T-helper 2 cell treated with Interferon-gamma antibody and Interleukin-4, amounts not matched to agents 100 ng/mL and 5 ng/mL, for 36 hours (primary cell): Measurements from ENCODE around the gene FHL2. TPM values are rescaled to one million over a fixed set of nuclear protein-coding genes. Genes with fewer than 3 reads are reported as not detected.
"Not testable (repeated sequence)": the region's sequence is repeated elsewhere in the genome, so short reads cannot be mapped to it uniquely, and the experiment has no call there.

Experiments used
- intact Hi-C: fragments of 100-400 bp; cut with micrococcal nuclease; formaldehyde crosslinking; loops from one replicate; pipeline ENCODE4 v1.15.1; 2023
- total RNA-seq: library from RNA; stranded (reverse); gene quantifications from 2 replicates; pipeline ENCODE4 v1.2.3, GENCODE V29; 2022

FHL2 gene
- total RNA-seq, 1 donor from 2014 or later: 6.1 TPM

DNA sequence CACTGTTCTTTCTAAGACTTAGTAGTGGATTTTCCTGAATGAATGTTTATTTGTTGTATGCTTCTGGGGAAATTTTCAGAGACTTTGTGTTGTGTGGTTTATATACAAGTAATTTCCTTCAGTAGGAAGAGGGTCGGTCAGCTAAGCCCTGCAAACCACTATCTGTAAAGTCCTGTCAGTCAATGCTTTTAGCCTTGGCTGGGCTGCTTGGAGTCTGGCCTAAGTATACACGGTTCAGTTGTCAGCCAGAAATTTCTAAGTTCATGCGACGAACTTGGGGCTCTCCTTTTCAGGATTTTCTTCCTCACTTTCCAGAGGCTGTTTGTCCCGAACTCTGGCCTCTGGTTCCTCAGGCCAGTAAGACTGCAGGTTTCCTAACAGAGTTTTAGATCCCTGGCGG lies 40.3 kb downstream of the FHL2 start:
- intact Hi-C loops: no loop called here

DNA sequence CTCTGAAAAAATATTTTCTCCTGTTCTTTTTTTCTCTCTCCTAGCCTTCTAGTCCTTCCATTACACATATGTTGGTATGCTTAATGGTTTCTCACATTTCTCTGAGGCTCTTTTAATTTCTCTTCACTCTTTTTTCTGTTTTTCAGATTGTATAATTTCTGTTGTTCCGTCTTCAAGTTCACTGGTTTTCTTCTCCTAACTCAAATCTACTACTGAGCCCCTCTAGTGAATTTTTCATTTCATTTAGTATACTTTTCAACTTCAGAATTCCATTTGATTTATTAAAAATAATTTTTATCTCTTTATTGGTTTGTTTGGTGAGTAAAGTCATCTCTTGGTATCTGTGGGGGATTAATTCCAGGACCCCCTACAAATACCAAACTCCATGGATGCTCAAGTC lies 41.7 kb downstream of the FHL2 start:
- intact Hi-C loops: no loop called here

- intact Hi-C loops: loop anchor here (1.0 to 2.0 kb wide), 3 partner anchors 26 to 200 kb away; no protein-coding TSS in a partner anchor
These were observed 54.0 kb downstream of the FHL2 start for GRCh38 chr2:105344704-105345345.

DNA sequence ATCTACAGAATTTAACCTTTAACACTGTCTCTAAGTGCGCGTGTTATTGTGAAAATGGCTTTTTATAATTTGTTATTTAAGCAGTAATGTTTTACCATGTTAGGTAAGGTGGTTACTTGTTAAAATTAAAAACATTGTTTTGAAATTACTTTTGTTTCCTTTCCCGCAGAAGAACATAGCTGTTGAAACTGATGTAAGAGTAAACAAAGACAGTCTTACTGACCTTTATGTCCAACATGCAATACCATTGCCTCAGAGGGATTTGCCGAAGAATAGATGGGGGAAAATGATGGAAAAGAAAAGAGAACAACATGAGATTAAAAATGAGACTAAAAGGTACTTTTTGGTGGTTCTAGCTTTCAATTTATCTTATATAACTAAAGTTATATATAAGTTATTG lies 59.4 kb downstream of the FHL2 start:
- intact Hi-C loops: loop anchor here (5.0 to 10.0 kb wide), 6 partner anchors 58 to 853 kb away; partner anchors contain the start of genes FHL2, MRPS9 and UXS1

- intact Hi-C loops: loop anchor here (5.0 to 10.0 kb wide), 6 partner anchors 59 to 854 kb away; partner anchors contain the start of genes FHL2, MRPS9 and UXS1
These were observed 60.8 kb downstream of the FHL2 start for GRCh38 chr2:105338020-105338385.

GRCh38 chr2:105337122-105338019 lies 61.5 kb downstream of the FHL2 start, which contains the start of gene C2orf49:
TSS of gene C2orf49 (plus strand) at chr2:105337540. CDS start at chr2:105337588, 48 bp downstream.
- intact Hi-C loops: loop anchor here (1.0 to 10.0 kb wide), 7 partner anchors 8 to 855 kb away; partner anchors contain the start of genes FHL2, MRPS9, TGFBRAP1 and UXS1

GRCh38 chr2:105336786-105337121 lies 62.1 kb downstream of the FHL2 start:
- intact Hi-C loops: loop anchor here (1.0 to 10.0 kb wide), 7 partner anchors 7 to 856 kb away; partner anchors contain the start of genes FHL2, MRPS9, TGFBRAP1 and UXS1

DNA sequence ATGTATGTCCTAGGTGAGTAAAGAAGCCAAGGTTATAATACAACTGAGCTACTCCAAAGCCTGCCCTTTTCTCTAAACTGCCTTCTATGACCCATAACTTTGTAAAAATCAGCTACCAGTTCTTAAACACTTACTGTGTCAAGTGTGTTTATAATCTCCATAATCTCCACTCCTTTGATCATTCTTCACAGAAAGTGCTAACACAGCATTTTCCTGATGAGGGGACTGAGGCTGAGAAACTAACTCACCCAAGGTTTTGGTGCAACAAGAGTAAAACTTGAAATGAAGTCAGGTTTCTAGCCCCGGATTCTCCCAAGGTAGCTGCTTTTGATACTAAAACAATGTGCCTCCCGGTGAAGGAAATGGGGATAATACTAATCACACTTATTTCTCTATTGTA lies 63.4 kb downstream of the FHL2 start:
- intact Hi-C loops: loop anchor here (5.0 to 10.0 kb wide), 6 partner anchors 62 to 857 kb away; partner anchors contain the start of genes FHL2, MRPS9 and UXS1

DNA sequence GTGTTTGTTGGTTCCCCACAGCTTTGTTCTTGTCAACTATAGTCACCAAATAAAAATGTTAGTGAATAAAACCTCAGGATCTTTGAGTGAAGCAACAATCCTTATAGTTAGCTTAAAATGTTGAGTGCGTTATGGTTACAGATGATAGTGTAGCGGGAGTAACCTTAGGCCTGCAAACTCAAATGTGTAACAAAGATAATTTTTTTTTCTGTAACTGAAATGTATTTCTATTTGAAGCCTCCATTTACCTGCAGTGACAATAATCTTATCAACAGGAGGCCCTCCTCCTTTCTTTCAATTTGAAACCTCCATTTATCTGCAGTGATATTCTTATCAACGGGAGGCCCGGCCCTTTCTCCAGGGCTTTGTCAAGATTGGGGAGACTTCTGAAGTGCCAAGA lies 64.6 kb downstream of the FHL2 start:
- intact Hi-C loops: loop anchor here (10.0 kb wide), 2 partner anchors 461 to 761 kb away; no protein-coding TSS in a partner anchor

DNA sequence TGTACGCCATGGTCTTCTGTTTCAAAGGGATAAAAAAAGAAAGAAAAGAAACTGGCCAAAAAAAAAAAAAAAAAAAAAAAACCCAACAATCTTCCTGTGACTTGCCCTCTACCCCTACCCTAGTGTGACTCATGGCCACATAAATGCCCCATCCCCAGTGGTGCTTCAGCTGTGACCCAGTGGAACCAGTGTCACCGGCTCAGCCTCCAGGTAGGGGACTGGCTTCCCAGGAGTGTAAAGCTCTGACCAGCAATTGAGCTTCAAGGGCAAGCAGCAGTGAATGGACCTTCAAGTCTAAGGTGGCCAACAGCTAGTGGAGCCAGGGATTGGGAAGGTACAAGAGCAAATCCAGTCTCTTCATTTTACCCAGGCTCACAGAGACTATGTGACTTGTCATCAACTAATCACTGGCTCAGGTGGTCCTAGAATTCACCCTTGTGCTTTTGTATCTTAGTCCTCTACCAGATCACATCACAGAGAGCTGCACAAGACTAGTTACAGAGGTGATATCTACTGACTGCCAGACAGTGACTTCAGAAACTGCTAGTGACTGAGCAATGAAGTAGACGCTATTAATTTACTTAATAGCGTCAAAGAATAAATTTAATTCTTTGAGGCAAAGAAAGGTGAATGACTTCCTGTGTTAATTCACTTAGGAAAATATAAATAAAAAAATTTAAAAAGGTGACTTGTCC lies 68.0 kb downstream of the FHL2 start:
- intact Hi-C loops: loop anchor here (2.0 to 10.0 kb wide), 3 partner anchors 416 to 764 kb away; no protein-coding TSS in a partner anchor

GRCh38 chr2:105329561-105330495 lies 69.0 kb downstream of the FHL2 start, which contains the start of gene TGFBRAP1:
TSS of gene TGFBRAP1 (minus strand) at chr2:105329735. CDS start at chr2:105308301, 21,434 bp downstream.
- intact Hi-C loops: loop anchor here (1.0 to 10.0 kb wide), 4 partner anchors 7 to 765 kb away; partner anchors contain the start of gene C2orf49

- intact Hi-C loops: loop anchor here (1.0 kb wide), 1 partner anchor 8 kb away; the partner anchor contains the start of gene C2orf49
These were observed 69.7 kb downstream of the FHL2 start for GRCh38 chr2:105329197-105329554.

DNA sequence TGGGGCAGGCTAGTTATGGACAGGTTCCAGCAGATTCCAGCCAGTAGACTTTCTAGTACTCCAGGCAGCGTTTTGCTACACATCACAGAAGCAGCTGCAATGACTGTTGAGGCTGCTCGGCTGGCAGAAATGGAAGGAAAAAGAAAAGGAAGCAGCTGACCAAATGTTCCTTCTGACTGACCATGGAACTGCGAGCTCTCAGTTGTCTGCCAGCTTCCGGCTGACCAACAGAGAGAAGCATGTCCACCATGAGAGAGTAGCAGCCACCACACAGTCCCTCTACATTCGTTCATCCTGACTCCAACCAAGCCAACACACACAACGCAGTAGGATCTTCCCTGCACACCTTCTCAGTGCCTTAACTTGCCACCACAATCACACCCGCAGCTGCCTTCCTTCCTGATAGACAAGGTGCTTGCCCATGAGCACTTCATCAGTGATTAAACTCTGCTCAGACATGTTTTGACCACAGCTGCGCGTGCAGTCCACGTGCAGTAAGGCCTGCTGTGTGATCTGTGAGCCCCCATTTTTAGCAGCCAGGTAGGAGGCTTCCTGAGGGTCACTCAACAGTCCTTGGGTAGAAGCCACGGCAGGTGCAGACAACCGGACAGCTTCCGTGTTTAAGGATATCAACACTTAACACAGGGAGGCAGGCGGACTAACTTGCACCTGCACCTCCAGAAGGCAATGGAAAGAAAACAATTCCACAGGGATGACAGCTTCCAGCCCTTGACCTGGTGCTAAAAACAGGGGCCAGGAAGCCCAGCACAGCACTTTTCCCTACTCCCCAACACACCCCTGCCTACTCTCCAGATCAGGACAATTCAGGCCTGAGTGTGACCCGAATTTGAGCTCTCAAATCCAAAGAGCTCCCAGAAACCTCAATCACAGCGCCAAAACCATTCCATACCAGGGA lies 70.3 kb downstream of the FHL2 start:
- intact Hi-C loops: loop anchor here (1.0 kb wide), 1 partner anchor 9 kb away; the partner anchor contains the start of gene C2orf49

- intact Hi-C loops: no loop called here
These were observed 71.2 kb downstream of the FHL2 start for GRCh38 chr2:105327690-105328089.

- intact Hi-C loops: not testable (repeated sequence)
These were observed 71.6 kb downstream of the FHL2 start for GRCh38 chr2:105327271-105327670.

DNA sequence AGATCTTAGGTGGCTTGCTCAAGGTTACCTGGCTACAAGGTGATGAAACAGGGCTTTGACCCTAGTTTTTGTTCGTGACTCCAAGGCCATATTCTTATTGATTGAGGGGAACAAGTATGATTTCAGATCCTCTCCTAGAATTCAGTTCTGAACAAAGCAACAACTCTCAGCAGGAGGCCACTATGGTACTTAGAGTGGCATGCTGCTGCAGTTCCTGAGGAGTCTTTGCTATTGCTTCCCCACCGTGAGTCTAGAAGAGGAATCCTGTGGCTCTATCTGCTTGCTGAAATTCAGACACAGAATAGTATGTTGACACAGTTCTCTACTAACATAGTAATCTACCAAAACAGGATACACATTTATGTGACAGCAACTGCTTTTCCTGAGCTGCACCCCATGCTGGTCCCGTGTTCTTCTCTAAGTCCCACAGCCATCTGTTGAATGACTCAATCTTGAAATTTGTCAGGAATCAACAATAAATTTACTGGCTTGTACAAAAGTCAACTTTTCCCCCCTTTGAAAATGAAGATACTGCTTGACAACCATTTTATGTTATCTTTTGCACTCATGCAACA lies 73.4 kb downstream of the FHL2 start:
- intact Hi-C loops: no loop called here

DNA sequence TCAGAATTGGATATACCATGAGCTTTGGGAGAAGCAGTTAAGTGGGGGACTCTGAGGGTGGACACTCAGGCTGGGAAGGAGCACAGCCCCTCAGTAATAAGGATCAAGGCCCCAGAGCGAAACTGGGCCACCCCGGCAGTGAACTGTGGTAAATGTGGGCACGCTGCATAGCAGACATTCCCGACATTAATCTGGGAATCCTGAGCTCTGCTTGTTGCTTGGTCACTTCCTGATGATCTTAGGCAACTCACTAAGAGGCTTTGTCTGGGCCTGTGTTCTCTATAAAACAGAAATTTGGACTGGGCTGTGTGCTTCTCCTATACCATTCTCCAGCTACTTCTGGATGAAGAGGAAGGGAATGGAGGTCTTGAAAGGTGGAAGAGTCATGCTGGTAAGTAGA lies 74.1 kb downstream of the FHL2 start:
- intact Hi-C loops: no loop called here

- intact Hi-C loops: no loop called here
These were observed 74.8 kb downstream of the FHL2 start for GRCh38 chr2:105324101-105324500.
